H1 (cell line): ENCODE measurements around the gene SUPT20HL1.

ENCODE experiments used
- ATF3 ChIP-seq: IDR thresholded peaks from 2 replicates; pipeline ENCODE4 v1.6.1; 2011; ENCODE audit warnings: low read depth, mild to moderate bottlenecking, low read length; ENCODE audit not compliant: insufficient read depth
- CBX5 ChIP-seq: fragments of 300-800, 300-1000 bp; sonication (generic); IDR thresholded peaks from 2 replicates; pipeline ENCODE4 v1.7.1; 2016; ENCODE audit warnings: antibody characterized with exemption, low read length, low read depth
- CHD1 ChIP-seq: IDR thresholded peaks from 2 replicates; pipeline ENCODE4 v1.6.1; 2012; ENCODE audit warnings: low read depth, low read length, improper control_type of control experiment
- CTCF ChIP-seq, 3 experiments: IDR thresholded peaks; 1 replicate in 2 of 3; 2 replicates in 1 of 3; pipeline versions ENCODE4 v1.5.1 to v1.6.1; 2011; ENCODE audit warnings: low read length in 3 of 3, mild to moderate bottlenecking in 3 of 3, inconsistent platforms in 2 of 3, low read depth in 1 of 3, moderate library complexity in 1 of 3; ENCODE audit not compliant: insufficient read depth in 1 of 3; ENCODE audit errors: control extremely low read depth in 1 of 3
- EGR1 ChIP-seq: IDR thresholded peaks from 2 replicates; pipeline ENCODE4 v1.6.1; 2011; ENCODE audit warnings: low read depth, low read length, borderline replicate concordance
- EP300 ChIP-seq, 2 experiments: IDR thresholded peaks; 1 replicate in 1 of 2; 2 replicates in 1 of 2; pipeline ENCODE4 v1.6.1; 2011 to 2012; ENCODE audit warnings: low read depth in 2 of 2, low read length in 2 of 2, mild to moderate bottlenecking in 2 of 2, borderline replicate concordance in 1 of 2, inconsistent platforms in 1 of 2, moderate library complexity in 1 of 2
- EZH2 ChIP-seq: fragments of 200-600 bp; sonication (generic); IDR thresholded peaks from 2 replicates; pipeline ENCODE4 v1.7.1; 2012; ENCODE audit warnings: low read depth, mild to moderate bottlenecking, moderate library complexity, low read length, inconsistent platforms; ENCODE audit not compliant: severe bottlenecking
- FOSL1 ChIP-seq: IDR thresholded peaks from 2 replicates; pipeline ENCODE4 v1.6.1; 2011; ENCODE audit warnings: mild to moderate bottlenecking, low read depth, low read length, moderate library complexity; ENCODE audit not compliant: insufficient read depth
- POLR2A ChIP-seq, 2 experiments: IDR thresholded peaks; 1 replicate in 1 of 2; 2 replicates in 1 of 2; pipeline ENCODE4 v1.6.1; 2011; ENCODE audit warnings: low read depth in 2 of 2, low read length in 2 of 2, mild to moderate bottlenecking in 2 of 2; ENCODE audit errors: control extremely low read depth in 1 of 2
- POLR2AphosphoS5 ChIP-seq: IDR thresholded peaks from 2 replicates; pipeline ENCODE4 v1.6.1; 2011; ENCODE audit warnings: low read depth, low read length
- RFX5 ChIP-seq: IDR thresholded peaks from 2 replicates; pipeline ENCODE4 v1.6.1; 2011; ENCODE audit warnings: low read depth, low read length, improper control_type of control experiment, borderline replicate concordance
- SRF ChIP-seq: IDR thresholded peaks from 2 replicates; pipeline ENCODE4 v1.6.1; 2011; ENCODE audit warnings: mild to moderate bottlenecking, low read depth, low read length, moderate library complexity
- TCF12 ChIP-seq: IDR thresholded peaks from 2 replicates; pipeline ENCODE4 v1.6.1; 2011; ENCODE audit warnings: low read depth, mild to moderate bottlenecking, low read length

GRCh38 chrX:24339911-24340310 lies 20.5 kb upstream of the SUPT20HL1 start:
- TF ChIP-seq CTCF (IDR thresholded peaks at IDR 0.05; ENCODE audit: control extremely low read depth in 1 of 3, insufficient read depth in 1 of 3, low read depth in 1 of 3, low read length in 3 of 3) (no peak), TCF12 (no peak), EZH2 (no peak), RFX5 (no peak), CHD1 (no peak), POLR2A (IDR thresholded peaks at IDR 0.05; ENCODE audit: control extremely low read depth in 1 of 2, low read depth in 2 of 2, low read length in 2 of 2) (no peak), POLR2AphosphoS5 (no peak), EGR1 (no peak), EP300 (IDR thresholded peaks at IDR 0.05; ENCODE audit: borderline replicate concordance in 1 of 2, low read depth in 2 of 2, low read length in 2 of 2) (no peak), SRF (no peak), FOSL1 (no peak), ATF3 (no peak), CBX5 (no peak)
